ENCODE data around the gene LCP2.

Gene LCP2

DNA sequence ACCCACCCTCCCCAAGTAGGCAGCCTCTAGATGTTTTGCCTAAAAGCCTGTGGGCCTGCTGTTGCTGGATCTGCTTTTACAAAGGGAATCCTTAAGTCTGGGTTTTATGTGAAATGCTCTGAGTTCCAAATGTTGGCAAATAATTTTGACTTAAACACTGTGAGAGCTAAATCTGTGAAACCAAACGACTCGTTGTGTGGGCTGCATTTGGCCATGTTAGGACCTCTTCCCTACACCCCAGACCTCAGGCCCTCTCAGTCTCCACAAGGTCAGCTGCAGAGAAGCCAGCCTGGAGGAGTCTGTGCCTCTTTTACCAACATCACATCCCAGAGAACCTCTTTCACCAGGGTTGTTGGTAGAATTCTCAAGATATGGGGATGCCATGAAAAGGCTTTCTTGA is 9.4 kb downstream of the LCP2 start:
- Histone ChIP-seq H3F3A (ENCODE audit: low read depth) (0 out of 2 replicates have a peak, but pooled peaks cover 11% of the 10 kb centered on the region), H3K4me1 (ENCODE audit: insufficient read depth, low read length, poor library complexity, severe bottlenecking) (peaks cover 87% of the 10 kb centered on the region), H3K9me3 (ENCODE audit: insufficient read depth, low read depth, low read length) (no peaks in the 10 kb centered on the region), H3K4me3 (ENCODE audit: low read length, poor library complexity, severe bottlenecking) (peak overlapping the region; percentile 44), H3K36me3 (ENCODE audit: insufficient read depth, low read length) (peaks cover 72% of the 10 kb centered on the region), H3K79me2 (ENCODE audit: insufficient read depth, low read length) (peaks cover 98% of the 10 kb centered on the region), H3K9me2 (replicated peaks; ENCODE audit: low read depth, low read length) (no peaks in the 10 kb centered on the region), H3K9ac (ENCODE audit: low read depth, low read length, poor library complexity, severe bottlenecking) (no peak overlapping the region), H4K20me1 (ENCODE audit: insufficient read depth, low read length, poor library complexity, severe bottlenecking) (peaks cover 58% of the 10 kb centered on the region), H2AFZ (ENCODE audit: low read length) (no peak overlapping the region), H3K27me3 (ENCODE audit: insufficient read depth, low read length, poor library complexity, severe bottlenecking) (no peaks in the 10 kb centered on the region), H3K4me2 (ENCODE audit: low read depth, low read length, poor library complexity, severe bottlenecking) (peak overlapping the region; percentile 91)
- no peak for TF ChIP-seq EZH2phosphoT487 (IDR thresholded peaks at IDR 0.05; ENCODE audit: borderline replicate concordance)
- TF ChIP-seq, protein P1, sequence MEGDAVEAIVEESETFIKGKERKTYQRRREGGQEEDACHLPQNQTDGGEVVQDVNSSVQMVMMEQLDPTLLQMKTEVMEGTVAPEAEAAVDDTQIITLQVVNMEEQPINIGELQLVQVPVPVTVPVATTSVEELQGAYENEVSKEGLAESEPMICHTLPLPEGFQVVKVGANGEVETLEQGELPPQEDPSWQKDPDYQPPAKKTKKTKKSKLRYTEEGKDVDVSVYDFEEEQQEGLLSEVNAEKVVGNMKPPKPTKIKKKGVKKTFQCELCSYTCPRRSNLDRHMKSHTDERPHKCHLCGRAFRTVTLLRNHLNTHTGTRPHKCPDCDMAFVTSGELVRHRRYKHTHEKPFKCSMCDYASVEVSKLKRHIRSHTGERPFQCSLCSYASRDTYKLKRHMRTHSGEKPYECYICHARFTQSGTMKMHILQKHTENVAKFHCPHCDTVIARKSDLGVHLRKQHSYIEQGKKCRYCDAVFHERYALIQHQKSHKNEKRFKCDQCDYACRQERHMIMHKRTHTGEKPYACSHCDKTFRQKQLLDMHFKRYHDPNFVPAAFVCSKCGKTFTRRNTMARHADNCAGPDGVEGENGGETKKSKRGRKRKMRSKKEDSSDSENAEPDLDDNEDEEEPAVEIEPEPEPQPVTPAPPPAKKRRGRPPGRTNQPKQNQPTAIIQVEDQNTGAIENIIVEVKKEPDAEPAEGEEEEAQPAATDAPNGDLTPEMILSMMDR (conservative IDR thresholded peaks at IDR 0.05; ENCODE audit: low read length), result no peak

DNA sequence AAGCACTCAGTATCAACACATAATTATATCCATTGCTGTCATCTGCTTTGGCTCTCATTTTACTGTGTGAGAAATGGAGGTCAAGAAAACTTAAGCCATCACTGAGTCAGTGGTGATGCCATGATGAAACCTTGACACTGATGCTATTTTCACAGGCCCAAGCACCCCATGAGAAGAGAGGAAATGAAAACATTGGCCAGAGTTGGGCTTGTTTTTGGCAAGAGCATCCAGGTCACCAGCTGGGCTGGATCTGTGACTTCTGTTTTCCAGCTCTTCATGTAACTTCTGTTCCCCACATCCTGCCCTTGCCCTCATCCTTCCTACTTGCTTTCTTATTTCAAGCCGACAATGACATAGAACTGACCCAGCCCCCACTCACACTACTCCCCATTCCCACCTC is 10.0 kb downstream of the LCP2 start:
- Histone ChIP-seq H3K9me3 (ENCODE audit: insufficient read depth, low read depth, low read length) (no peaks in the 10 kb centered on the region), H3F3A (ENCODE audit: low read depth) (0 out of 2 replicates have a peak, but pooled peaks cover 11% of the 10 kb centered on the region), H3K79me2 (ENCODE audit: insufficient read depth, low read length) (peaks cover 98% of the 10 kb centered on the region), H3K27me3 (ENCODE audit: insufficient read depth, low read length, poor library complexity, severe bottlenecking) (no peaks in the 10 kb centered on the region), H2AFZ (ENCODE audit: low read length) (no peak overlapping the region), H4K20me1 (ENCODE audit: insufficient read depth, low read length, poor library complexity, severe bottlenecking) (peaks cover 53% of the 10 kb centered on the region), H3K9ac (ENCODE audit: low read depth, low read length, poor library complexity, severe bottlenecking) (no peak overlapping the region), H3K4me1 (ENCODE audit: insufficient read depth, low read length, poor library complexity, severe bottlenecking) (peaks cover 87% of the 10 kb centered on the region), H3K9me2 (replicated peaks; ENCODE audit: low read depth, low read length) (no peaks in the 10 kb centered on the region), H3K4me3 (ENCODE audit: low read length, poor library complexity, severe bottlenecking) (peak overlapping the region; percentile 54), H3K4me2 (ENCODE audit: low read depth, low read length, poor library complexity, severe bottlenecking) (peak overlapping the region; percentile 71), H3K36me3 (ENCODE audit: insufficient read depth, low read length) (peaks cover 71% of the 10 kb centered on the region)
- no peak for TF ChIP-seq EZH2phosphoT487 (IDR thresholded peaks at IDR 0.05; ENCODE audit: borderline replicate concordance)
- TF ChIP-seq, protein P1 (conservative IDR thresholded peaks at IDR 0.05; ENCODE audit: low read length), result no peak

DNA sequence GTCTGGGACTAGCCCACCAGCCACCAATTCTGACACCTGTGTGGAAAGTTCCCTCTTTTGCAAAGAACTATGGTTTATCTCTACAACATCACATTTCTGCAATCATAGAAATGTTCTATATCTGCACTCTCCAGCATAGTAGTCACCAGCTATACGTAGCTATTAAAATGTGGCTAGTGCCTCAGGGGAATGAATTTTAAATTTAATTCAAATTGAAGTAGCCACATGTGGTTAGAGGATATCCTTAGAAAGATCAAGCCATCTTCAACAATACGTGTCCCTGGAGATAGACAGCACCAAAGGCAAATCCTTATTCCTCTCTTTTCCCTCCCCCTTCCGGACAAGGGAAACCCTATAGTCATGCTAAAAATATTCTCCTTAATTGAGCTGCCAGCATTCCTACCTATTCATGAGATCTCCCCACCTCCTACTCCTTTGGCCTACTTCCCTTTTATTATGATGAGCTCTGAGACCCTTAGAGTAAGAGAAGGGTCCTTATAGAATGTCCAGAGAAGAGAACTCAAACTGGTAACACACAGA is 11.1 kb downstream of the LCP2 start:
- H3K79me2 ChIP-seq (ENCODE audit: insufficient read depth, low read length), result peaks cover 98% of the 10 kb centered on the region

More for the DNA sequence above, 11.1 kb downstream of the LCP2 start:
- Histone ChIP-seq H3F3A (ENCODE audit: low read depth) (0 out of 2 replicates have a peak, but pooled peaks cover 11% of the 10 kb centered on the region), H2AFZ (ENCODE audit: low read length) (no peak overlapping the region), H3K4me3 (ENCODE audit: low read length, poor library complexity, severe bottlenecking) (peak overlapping the region; percentile 54), H3K27me3 (ENCODE audit: insufficient read depth, low read length, poor library complexity, severe bottlenecking) (no peaks in the 10 kb centered on the region), H3K4me2 (ENCODE audit: low read depth, low read length, poor library complexity, severe bottlenecking) (peak overlapping the region; percentile 71), H3K9me3 (ENCODE audit: insufficient read depth, low read depth, low read length) (no peaks in the 10 kb centered on the region), H3K9me2 (replicated peaks; ENCODE audit: low read depth, low read length) (no peaks in the 10 kb centered on the region), H3K36me3 (ENCODE audit: insufficient read depth, low read length) (peaks cover 71% of the 10 kb centered on the region), H4K20me1 (ENCODE audit: insufficient read depth, low read length, poor library complexity, severe bottlenecking) (peaks cover 50% of the 10 kb centered on the region), H3K9ac (ENCODE audit: low read depth, low read length, poor library complexity, severe bottlenecking) (peak overlapping the region; percentile 55), H3K4me1 (ENCODE audit: insufficient read depth, low read length, poor library complexity, severe bottlenecking) (peaks cover 87% of the 10 kb centered on the region)
- TF ChIP-seq, protein P1 (conservative IDR thresholded peaks at IDR 0.05; ENCODE audit: low read length), result no peak
- TF ChIP-seq EZH2phosphoT487 (IDR thresholded peaks at IDR 0.05; ENCODE audit: borderline replicate concordance), result no peak

Measured in Loucy (cell line).